ENCODE measurements around the gene CRYGD.

- TF ChIP-seq CTCF (IDR thresholded peaks at IDR 0.05) (no peak), POLR2A (IDR thresholded peaks at IDR 0.05) (no peak)
Measured at GRCh38 chr2:208146006-208146405, 21.7 kb upstream of the CRYGD start, which contains the start of gene CRYGB.

Measured in adrenal gland (tissue), 5 donors.